NB4 (cell line): ENCODE results near the gene OLFM2.

Source experiments
- CTCF ChIP-seq: IDR thresholded peaks from one replicate; pipeline ENCODE4 v1.5.1; 2012; ENCODE audit warnings: low read depth, low read length
- MAX ChIP-seq: IDR thresholded peaks from 2 replicates; pipeline ENCODE4 v1.6.1; 2011; ENCODE audit warnings: low read depth, low read length
- MYC ChIP-seq: IDR thresholded peaks from 2 replicates; pipeline ENCODE4 v1.6.1; 2011; ENCODE audit warnings: low read depth, low read length
- POLR2A ChIP-seq: IDR thresholded peaks from 2 replicates; pipeline ENCODE4 v1.6.1; 2011; ENCODE audit warnings: mild to moderate bottlenecking; ENCODE audit not compliant: insufficient read length; ENCODE audit errors: extremely low read depth

GRCh38 chr19:9871626-9872338, 64.5 kb downstream of the OLFM2 start:
- TF ChIP-seq CTCF, result no peak
- TF ChIP-seq MAX, result no peak
- no peak for TF ChIP-seq POLR2A
- TF ChIP-seq MYC, result no peak
